Measurements from ENCODE around the gene NOX3.

DNA sequence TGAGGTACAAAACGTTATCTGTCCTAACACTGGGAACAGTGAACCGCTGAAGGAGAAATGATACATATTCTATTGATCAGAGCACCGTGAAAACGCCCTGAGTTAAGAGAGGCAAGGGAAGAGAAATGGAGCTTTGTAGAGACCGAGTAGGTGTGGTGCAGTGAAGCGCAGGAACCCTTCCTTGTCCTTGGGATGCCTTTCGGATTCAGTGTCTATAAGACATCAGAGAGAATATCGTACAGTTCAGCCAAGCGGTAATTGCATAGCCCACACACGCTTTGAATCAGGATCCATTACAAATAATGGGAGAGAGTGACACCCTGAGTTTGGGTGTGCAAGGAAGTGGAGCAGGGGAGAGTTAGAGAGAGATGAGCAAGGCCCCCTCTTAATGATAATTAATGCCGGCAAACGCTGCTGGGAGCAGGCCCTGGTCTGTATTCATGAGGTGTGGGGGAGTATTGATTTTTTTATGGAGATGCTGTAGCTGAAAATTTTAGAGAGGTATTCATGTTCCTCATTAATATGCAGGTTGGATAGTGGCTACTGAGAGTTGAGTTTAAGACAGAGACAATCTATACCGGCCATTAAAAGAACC, 20.7 kb downstream of the NOX3 start:
- TF ChIP-seq POLR2AphosphoS5 (IDR thresholded peaks at IDR 0.05; ENCODE audit: borderline replicate concordance, low read depth, low read length) (no peak), EZH2 (IDR thresholded peaks at IDR 0.05) (no peak), FOXP2 (optimal IDR thresholded peaks at IDR 0.05; ENCODE audit: control extremely low read depth, extremely low read length, insufficient read depth) (no peak)
